Aorta (tissue), 5 donors: ENCODE results near the gene FOXD4L3. TPM values are rescaled to one million over a fixed set of nuclear protein-coding genes. Genes with fewer than 3 reads are reported as not detected.
"Not testable (repeated sequence)": the region's sequence is repeated elsewhere in the genome, so short reads cannot be mapped to it uniquely, and the experiment has no call there.

Experiments used
- ATAC-seq: fragments of 200-7000 bp; cut with Tn5 transposase; one replicate; pipeline ENCODE4 v1.9.1; 2022; ENCODE audit warnings: moderate library complexity; ENCODE audit not compliant: low FRiP score
- DNase-seq, 2 donors: peaks; one replicate each; pipeline ENCODE4 v3.0.0-alpha.2; 2020
- H3K27ac ChIP-seq, 2 donors: one replicate each; pipeline ENCODE4 v1.5.1; 2013; ENCODE audit warnings: low read length in 2 of 2, mild to moderate bottlenecking in 2 of 2, moderate library complexity in 2 of 2, control low read depth in 1 of 2, inconsistent platforms in 1 of 2, low read depth in 1 of 2
- H3K27me3 ChIP-seq, 2 donors: one replicate each; pipeline ENCODE4 v1.6.1; 2013; ENCODE audit warnings: control low read depth in 1 of 2, low read length in 1 of 2, mild to moderate bottlenecking in 1 of 2, moderate library complexity in 1 of 2; ENCODE audit not compliant: insufficient read depth in 2 of 2, control insufficient read depth in 1 of 2
- H3K36me3 ChIP-seq, 2 donors: one replicate each; pipeline ENCODE4 v1.6.1; 2013; ENCODE audit warnings: control low read depth in 1 of 2, low read length in 1 of 2, mild to moderate bottlenecking in 1 of 2; ENCODE audit not compliant: insufficient read depth in 2 of 2, control insufficient read depth in 1 of 2
- H3K4me1 ChIP-seq, 2 donors: one replicate each; pipeline ENCODE4 v1.6.1; 2013; ENCODE audit warnings: low read length in 2 of 2, control low read depth in 1 of 2, mild to moderate bottlenecking in 1 of 2, moderate library complexity in 1 of 2; ENCODE audit not compliant: insufficient read depth in 2 of 2, control insufficient read depth in 1 of 2
- H3K4me3 ChIP-seq, 2 donors: one replicate each; pipeline ENCODE4 v1.5.1; 2013; ENCODE audit warnings: low read length in 2 of 2, control low read depth in 1 of 2, mild to moderate bottlenecking in 1 of 2
- H3K9me3 ChIP-seq: one replicate; pipeline ENCODE4 v1.6.1; 2013; ENCODE audit warnings: mild to moderate bottlenecking, low read length; ENCODE audit not compliant: control insufficient read depth
- WGBS, 2 donors: extraction: QIAGEN DNeasy Blood & Tissue Kit; methylation state at CpG; one replicate each; pipeline ENCODE4 v1.1.7; 2013; 5-methylcytosine and 5-hydroxymethylcytosine counted together
- intact Hi-C, 2 donors: fragments of 100-400 bp; cut with DNase I; formaldehyde crosslinking; loops; one replicate each; pipeline versions ENCODE4 v1.14.2 to v1.15.0; 2022
- polyA plus RNA-seq, 2 donors: library from polyadenylated mRNA; stranded (reverse); fragments of 200-250 nt; gene quantifications; one replicate each; pipeline ENCODE4 v1.2.3, GENCODE V29; 2013
- total RNA-seq, 2 donors: library from RNA; stranded (reverse); fragmentation: NEBNext Ultra II Directional; extraction: Animal tissue kit (Norgen Biotek cat#: 25700); gene quantifications; one replicate each; pipeline ENCODE4 v1.2.1, GENCODE V29; 2021
- donor health status: healthy with polysubstance abuse.
- donor health status: Bipolar disorder and iron deficiency.
- donor health status: DM: no; HTN: no; CAD: no.
- donor health status: DM: no; HTN: no; CAD: no.
- donor health status: DM: yes; HTN: yes; CAD: no.

The FOXD4L3 gene
- total and polyA plus RNA-seq, 4 donors, result not detected

DNA sequence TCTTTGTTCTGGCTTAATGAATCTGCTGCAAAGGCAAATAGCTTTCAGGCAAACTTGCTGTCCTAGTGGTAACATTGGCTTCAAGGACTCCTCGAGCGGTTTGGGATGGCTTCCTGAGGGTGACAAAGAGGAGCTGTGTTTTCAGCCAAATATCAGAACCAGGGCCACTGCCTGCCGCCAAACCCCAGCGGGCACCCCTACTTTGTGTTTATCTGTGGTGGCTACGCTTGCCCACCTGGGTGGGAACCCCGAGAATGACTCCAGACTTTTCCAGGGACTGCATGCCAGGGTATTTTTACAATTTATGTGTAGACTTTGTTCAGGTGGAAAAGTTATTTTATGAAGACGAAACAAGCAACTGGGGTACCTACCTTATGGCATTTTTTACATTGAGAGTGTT, 35.3 kb downstream of the FOXD4L3 start:
- not testable (repeated sequence) for H3K27me3 ChIP-seq, ATAC-seq
- 86 to 90% methylated on average over 7 of the region's 7 CpGs for WGBS, 2 donors

DNA sequence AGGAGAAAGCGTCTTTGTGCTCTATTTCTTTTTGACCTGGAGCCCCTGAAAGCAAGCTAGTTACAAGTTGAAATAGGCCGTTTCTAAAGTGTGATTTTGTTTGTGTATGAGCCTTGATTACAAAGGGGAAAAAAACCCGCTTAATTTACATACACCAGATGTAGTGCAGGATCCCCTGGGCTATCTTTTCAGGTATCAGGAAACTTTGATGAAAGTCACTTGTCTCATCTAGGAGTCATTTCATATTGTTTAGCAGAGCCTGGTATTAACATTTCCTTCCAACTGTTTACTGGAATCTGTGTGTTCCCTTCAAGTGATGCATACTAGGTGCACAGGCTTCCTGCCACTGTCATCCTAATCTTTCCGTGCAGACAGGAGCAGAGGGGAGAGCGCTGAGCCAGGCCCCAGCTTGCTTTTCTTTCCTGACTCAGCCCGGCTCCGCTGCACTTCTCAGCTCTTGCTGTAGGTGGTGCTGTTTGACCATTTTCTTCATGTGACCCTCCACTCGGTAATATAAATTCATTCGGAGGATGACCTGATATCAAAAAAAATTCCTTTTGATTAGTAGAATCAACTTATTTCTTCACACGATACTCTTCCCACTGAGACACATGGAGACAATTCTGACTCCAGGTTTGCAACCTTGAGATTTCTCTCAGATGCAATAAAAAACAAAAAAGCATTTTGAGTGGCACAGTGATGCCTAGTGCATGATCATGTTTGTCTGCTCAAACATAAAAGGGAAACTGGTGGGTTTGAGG, 39.8 kb downstream of the FOXD4L3 start:
- WGBS, 2 donors, result 10 to 12% methylated on average over 3 to 4 of the region's 10 CpGs
- H3K4me3 ChIP-seq, H3K9me3 ChIP-seq, H3K27me3 ChIP-seq, H3K4me1 ChIP-seq, H3K27ac ChIP-seq, DNase-seq, intact Hi-C loops, H3K36me3 ChIP-seq: not testable (repeated sequence)
- peak; percentile 94 for ATAC-seq

More for the DNA sequence above, 35.3 kb downstream of the FOXD4L3 start:
- intact Hi-C loops, H3K27ac ChIP-seq, H3K9me3 ChIP-seq, H3K36me3 ChIP-seq, DNase-seq, H3K4me3 ChIP-seq, H3K4me1 ChIP-seq: not testable (repeated sequence)

DNA sequence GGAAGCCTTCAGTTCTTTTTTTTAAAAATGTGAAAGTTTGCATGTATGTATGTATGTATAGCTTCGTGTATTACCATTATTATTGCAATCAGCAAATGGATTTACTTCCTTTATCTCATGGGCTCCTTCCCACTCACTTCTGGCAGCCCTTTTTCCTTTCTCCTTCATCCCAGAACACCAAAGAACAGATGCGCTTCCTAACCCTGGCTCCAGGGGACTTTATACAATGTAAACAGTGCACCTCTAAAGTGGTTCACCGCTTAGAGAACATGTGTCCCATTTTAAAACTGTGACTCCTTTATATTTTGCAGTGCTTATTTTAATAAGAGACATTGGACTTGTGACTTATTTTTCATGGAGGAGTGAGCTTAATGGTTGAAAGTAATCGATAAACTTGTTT, 40.6 kb downstream of the FOXD4L3 start:
- H3K36me3 ChIP-seq, H3K9me3 ChIP-seq, intact Hi-C loops, ATAC-seq, H3K27ac ChIP-seq, H3K4me3 ChIP-seq, H3K27me3 ChIP-seq, H3K4me1 ChIP-seq, DNase-seq: not testable (repeated sequence)
- whole genome bisulfite sequencing, 2 donors, result 82 to 85% methylated on average over 3 of the region's 4 CpGs

DNA sequence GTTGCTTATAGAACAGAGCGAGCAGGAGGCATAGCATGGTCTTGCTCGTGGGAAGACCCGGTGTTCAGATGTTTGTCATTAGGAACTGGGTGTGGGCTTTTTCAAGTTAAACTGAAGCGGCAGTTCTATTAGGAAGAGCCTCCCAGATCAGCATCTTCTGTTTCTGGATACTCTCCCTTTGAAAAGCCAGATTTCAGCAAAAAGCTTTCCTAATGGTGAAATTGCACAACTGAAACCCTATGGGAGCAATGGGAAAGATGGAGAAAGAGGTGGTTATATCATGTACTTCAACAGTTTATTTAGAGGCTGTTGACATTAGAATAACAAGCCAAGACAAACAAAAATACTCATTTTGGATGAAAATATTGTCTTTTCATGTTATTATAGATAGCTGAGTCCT, 41.3 kb downstream of the FOXD4L3 start:
- H3K27ac ChIP-seq, H3K9me3 ChIP-seq, DNase-seq, intact Hi-C loops, H3K36me3 ChIP-seq, H3K4me1 ChIP-seq, H3K27me3 ChIP-seq, H3K4me3 ChIP-seq: not testable (repeated sequence)
- 69 to 79% methylated on average over 3 of the region's 4 CpGs for WGBS, 2 donors
- ATAC-seq, result peak; percentile 45

DNA sequence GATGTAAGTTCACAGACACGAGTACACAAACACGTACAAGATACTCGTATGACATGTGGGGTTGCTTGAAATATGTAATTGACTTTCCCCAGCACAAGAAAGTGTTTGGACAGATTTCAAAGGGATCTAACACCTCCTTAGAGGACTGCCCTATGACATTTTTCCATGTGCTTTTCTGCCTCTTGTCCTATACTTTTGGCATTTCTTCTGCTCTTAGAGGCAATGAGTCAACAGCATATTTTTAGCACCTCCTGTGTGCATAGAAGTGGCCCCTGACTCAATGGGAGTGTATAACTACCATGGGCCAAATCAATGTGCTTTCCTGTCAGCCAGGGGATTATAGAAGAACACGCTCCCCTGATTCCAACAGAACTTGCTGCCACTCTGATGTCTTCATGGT, 49.0 kb downstream of the FOXD4L3 start:
- intact Hi-C loops, result loop anchor here in 1 of 2 donors (10.0 kb wide), 1 partner anchor 153 kb away; no protein-coding TSS in a partner anchor
- not testable (repeated sequence) for H3K27me3 ChIP-seq, H3K4me3 ChIP-seq, H3K36me3 ChIP-seq, DNase-seq, H3K27ac ChIP-seq, ATAC-seq, H3K9me3 ChIP-seq, H3K4me1 ChIP-seq
- WGBS, 2 donors, result 73 to 76% methylated on average over 4 of the region's 4 CpGs

Other genes starting within 250 kb of the FOXD4L3 start
- gene ZNG1C, start 60.9 kb upstream of the FOXD4L3 start, total RNA-seq, result 10 to 100 TPM; 20.5 to 38.6 TPM
- gene ZNG1C, start 60.9 kb upstream of the FOXD4L3 start, polyA plus RNA-seq, result 10 to 100 TPM; 13.5 to 16.2 TPM
- gene PGM5, start 53.7 kb downstream of the FOXD4L3 start, total RNA-seq, result 100 to 1,000 TPM; 118 to 124 TPM
- 10 to 100 TPM; 33.7 to 39.7 TPM for gene PGM5, start 53.7 kb downstream of the FOXD4L3 start, polyA plus RNA-seq
- not detected for gene TMEM252, start 238.0 kb downstream of the FOXD4L3 start, total RNA-seq
- gene TMEM252, start 238.0 kb downstream of the FOXD4L3 start, polyA plus RNA-seq, result under 1 TPM in 1 of 2 donors, not detected in 1; 0.75 TPM